IMR-90 (cell line): Measurements from ENCODE around the gene TMBIM1.

Experiments
- CEBPB ChIP-seq: IDR thresholded peaks from 2 replicates; pipeline ENCODE4 v1.6.1; 2012; ENCODE audit warnings: low read depth, low read length, improper control_type of control experiment
- CHD1 ChIP-seq: IDR thresholded peaks from 2 replicates; pipeline ENCODE4 v1.6.1; 2012; ENCODE audit warnings: low read depth, low read length, improper control_type of control experiment
- CTCF ChIP-seq: conservative IDR thresholded peaks from 2 replicates; pipeline ENCODE4 v1.5.1; 2012; ENCODE audit warnings: mild to moderate bottlenecking, low read depth, low read length, improper control_type of control experiment
- ELK1 ChIP-seq: fragments of 150-350 bp; IDR thresholded peaks from 2 replicates; pipeline ENCODE4 v1.6.1; 2016; ENCODE audit warnings: low read depth, mild to moderate bottlenecking, low read length, moderate library complexity, borderline replicate concordance
- MAFK ChIP-seq: IDR thresholded peaks from 2 replicates; pipeline ENCODE4 v1.6.1; 2012; ENCODE audit warnings: low read depth, low read length, improper control_type of control experiment
- MAZ ChIP-seq: IDR thresholded peaks from 2 replicates; pipeline ENCODE4 v1.6.1; 2012; ENCODE audit warnings: low read depth, mild to moderate bottlenecking, low read length, improper control_type of control experiment, moderate library complexity, borderline replicate concordance
- NFE2L2 ChIP-seq: fragments of 150-350 bp; IDR thresholded peaks from 2 replicates; pipeline ENCODE4 v1.6.1; 2016; ENCODE audit warnings: low read depth, mild to moderate bottlenecking, low read length
- POLR2A ChIP-seq: IDR thresholded peaks from 2 replicates; pipeline ENCODE4 v1.6.1; 2012; ENCODE audit warnings: mild to moderate bottlenecking, low read depth, low read length
- RAD21 ChIP-seq: IDR thresholded peaks from 2 replicates; pipeline ENCODE4 v1.6.1; 2012; ENCODE audit warnings: low read length, improper control_type of control experiment
- RCOR1 ChIP-seq: IDR thresholded peaks from 2 replicates; pipeline ENCODE4 v1.6.1; 2012; ENCODE audit warnings: mild to moderate bottlenecking, low read length, improper control_type of control experiment; ENCODE audit not compliant: insufficient replicate concordance
- RFX5 ChIP-seq: IDR thresholded peaks from 2 replicates; pipeline ENCODE4 v1.8.0; 2012; ENCODE audit warnings: low read depth, mild to moderate bottlenecking, low read length, moderate library complexity
- SMC3 ChIP-seq: fragments of 150-350 bp; IDR thresholded peaks from 2 replicates; pipeline ENCODE4 v1.6.1; 2016; ENCODE audit warnings: low read depth, mild to moderate bottlenecking, antibody characterized with exemption, low read length, moderate library complexity

GRCh38 chr2:218300141-218300540 lies 7.8 kb upstream of the TMBIM1 start:
- no peak for TF ChIP-seq CTCF
- no peak for TF ChIP-seq POLR2A
- no peak for TF ChIP-seq RFX5
- TF ChIP-seq MAFK = no peak
- no peak for TF ChIP-seq RAD21
- TF ChIP-seq ELK1 = no peak
- TF ChIP-seq CHD1 = no peak
- no peak for TF ChIP-seq MAZ
- no peak for TF ChIP-seq CEBPB
- TF ChIP-seq SMC3 = no peak
- TF ChIP-seq NFE2L2 = no peak
- TF ChIP-seq RCOR1 = no peak
